ENCODE data around the gene TNFSF9.
"Not testable (repeated sequence)": the region's sequence is repeated elsewhere in the genome, so short reads cannot be mapped to it uniquely, and the experiment has no call there.

DNA sequence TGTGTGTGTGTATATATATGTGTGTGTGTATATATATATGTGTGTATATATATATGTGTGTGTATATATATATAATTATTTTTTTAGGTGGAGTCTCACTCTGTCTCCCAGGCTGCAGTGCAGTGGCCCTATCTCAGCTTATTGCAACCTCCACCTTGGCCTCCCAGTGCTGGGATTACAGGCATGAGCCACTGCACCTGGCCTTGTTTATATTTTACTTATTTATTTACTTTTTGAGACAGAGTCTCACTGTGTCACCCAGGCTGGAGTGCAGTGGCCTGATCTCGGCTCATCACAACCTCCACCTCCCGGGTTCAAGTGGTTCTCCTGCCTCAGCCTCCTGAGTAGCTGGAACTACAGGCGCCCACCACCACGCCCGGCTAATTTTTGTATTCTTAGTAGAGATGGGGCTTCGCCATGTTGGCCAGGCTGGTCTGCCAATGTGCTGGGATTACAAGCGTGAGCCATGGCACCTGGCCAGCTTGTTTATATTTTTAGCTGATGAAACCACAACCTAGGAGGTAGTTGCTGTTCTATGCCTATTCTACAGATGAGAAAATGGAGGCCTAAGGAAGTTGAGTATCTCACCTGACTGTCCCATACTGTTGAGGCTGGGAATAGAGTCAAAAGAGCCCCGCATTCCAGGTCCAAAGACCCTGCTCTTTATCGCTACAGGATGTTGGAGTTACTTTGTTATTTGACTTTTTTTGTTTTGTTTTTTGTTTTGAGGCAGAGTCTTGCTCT, 22.6 kb upstream of the TNFSF9 start:
- TF ChIP-seq, protein P1, sequence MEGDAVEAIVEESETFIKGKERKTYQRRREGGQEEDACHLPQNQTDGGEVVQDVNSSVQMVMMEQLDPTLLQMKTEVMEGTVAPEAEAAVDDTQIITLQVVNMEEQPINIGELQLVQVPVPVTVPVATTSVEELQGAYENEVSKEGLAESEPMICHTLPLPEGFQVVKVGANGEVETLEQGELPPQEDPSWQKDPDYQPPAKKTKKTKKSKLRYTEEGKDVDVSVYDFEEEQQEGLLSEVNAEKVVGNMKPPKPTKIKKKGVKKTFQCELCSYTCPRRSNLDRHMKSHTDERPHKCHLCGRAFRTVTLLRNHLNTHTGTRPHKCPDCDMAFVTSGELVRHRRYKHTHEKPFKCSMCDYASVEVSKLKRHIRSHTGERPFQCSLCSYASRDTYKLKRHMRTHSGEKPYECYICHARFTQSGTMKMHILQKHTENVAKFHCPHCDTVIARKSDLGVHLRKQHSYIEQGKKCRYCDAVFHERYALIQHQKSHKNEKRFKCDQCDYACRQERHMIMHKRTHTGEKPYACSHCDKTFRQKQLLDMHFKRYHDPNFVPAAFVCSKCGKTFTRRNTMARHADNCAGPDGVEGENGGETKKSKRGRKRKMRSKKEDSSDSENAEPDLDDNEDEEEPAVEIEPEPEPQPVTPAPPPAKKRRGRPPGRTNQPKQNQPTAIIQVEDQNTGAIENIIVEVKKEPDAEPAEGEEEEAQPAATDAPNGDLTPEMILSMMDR (IDR thresholded peaks at IDR 0.05) = not testable (repeated sequence)
- TF ChIP-seq POLR2A (IDR thresholded peaks at IDR 0.05) = not testable (repeated sequence)
